T-helper 2 cell treated with Interferon-gamma antibody and Interleukin-4, amounts not matched to agents 5 μg/mL and 100 μg/mL, for 36 hours (primary cell): Measurements from ENCODE around the gene SP9.

Experiments
- DNase-seq: peaks from one replicate; pipeline ENCODE4 v3.0.0; 2021; ENCODE audit warnings: low spot score
- H3K27ac Mint-ChIP-seq: one replicate; pipeline ENCODE4 v1.8.0; 2021; ENCODE audit warnings: mild to moderate bottlenecking, mixed read lengths
- H3K27me3 Mint-ChIP-seq: one replicate; pipeline ENCODE4 v1.8.0; 2021; ENCODE audit warnings: low read depth, mixed read lengths
- H3K36me3 Mint-ChIP-seq: one replicate; pipeline ENCODE4 v1.8.0; 2021; ENCODE audit warnings: low read depth, mixed read lengths
- H3K4me1 Mint-ChIP-seq: one replicate; pipeline ENCODE4 v1.8.0; 2021; ENCODE audit warnings: low read depth, mixed read lengths
- H3K4me3 Mint-ChIP-seq: one replicate; pipeline ENCODE4 v1.8.0; 2022; ENCODE audit warnings: mild to moderate bottlenecking, moderate library complexity, mixed read lengths
- H3K9me3 Mint-ChIP-seq: one replicate; pipeline ENCODE4 v1.8.0; 2021; ENCODE audit warnings: mixed read lengths

Gene SP9

DNA sequence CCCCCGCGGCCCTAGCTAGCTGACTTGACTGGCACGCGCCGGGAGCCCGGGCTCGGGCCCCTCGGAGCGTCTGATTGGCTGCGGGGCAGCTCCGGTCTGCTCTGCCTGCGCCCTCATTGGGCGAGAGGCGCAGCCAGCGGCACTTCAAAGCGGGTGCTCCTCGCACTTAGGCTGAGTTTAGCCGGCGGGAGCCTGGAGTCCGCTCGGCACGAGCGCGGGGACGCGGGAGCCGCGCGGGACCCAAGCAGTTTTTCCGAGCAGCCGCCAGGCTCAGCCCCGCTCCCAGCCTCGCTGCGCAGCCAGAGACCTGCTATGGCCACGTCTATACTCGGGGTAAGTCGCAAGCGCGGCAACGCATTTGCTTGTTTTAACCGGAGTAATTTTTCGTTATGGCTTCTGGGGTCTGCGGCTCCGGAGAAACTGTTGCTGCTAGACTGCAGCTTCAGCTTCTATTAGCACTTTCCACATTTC, at the start of gene SP9:
SP9 (plus strand) TSS at position 174 of the 471 bp plus-strand sequence; CDS start at position 313, 139 bp downstream.
- Mint-ChIP-seq H3K27ac (peak within 1 kb of the TSS; percentile 68), H3K9me3 (no peaks in the 10 kb centered on the region), H3K36me3 (no peaks in the 10 kb centered on the region), H3K27me3 (peaks cover 73% of the 10 kb centered on the region), H3K4me3 (peak within 1 kb of the TSS; percentile 61), H3K4me1 (peaks cover 27% of the 10 kb centered on the region)
- no peak for DNase-seq

DNA sequence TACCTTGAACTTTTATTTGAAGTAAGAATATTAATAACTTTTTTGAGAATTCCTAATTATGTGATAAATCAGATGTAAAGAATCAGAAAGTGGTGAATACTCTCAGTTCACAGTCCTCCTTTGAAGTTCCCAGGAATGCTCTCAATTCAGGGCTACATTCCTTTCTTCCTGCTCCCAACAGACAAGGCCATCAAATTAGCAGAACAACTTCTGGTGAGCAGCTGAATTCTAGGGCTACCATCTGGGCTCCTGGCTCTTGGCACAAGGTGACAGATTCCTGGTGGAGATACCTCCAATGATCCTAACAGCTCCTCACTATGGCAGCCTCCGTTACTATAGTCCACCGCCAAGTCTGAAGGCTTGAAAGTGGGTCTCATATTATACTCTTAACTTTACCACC, 48.6 kb upstream of the SP9 start:
- Mint-ChIP-seq H3K36me3 (no peaks in the 10 kb centered on the region), H3K27ac (no peak overlapping the region), H3K9me3 (peaks cover 8% of the 10 kb centered on the region), H3K4me3 (no peak overlapping the region), H3K4me1 (peaks cover 4% of the 10 kb centered on the region), H3K27me3 (peaks cover 33% of the 10 kb centered on the region)
- no peak for DNase-seq

DNA sequence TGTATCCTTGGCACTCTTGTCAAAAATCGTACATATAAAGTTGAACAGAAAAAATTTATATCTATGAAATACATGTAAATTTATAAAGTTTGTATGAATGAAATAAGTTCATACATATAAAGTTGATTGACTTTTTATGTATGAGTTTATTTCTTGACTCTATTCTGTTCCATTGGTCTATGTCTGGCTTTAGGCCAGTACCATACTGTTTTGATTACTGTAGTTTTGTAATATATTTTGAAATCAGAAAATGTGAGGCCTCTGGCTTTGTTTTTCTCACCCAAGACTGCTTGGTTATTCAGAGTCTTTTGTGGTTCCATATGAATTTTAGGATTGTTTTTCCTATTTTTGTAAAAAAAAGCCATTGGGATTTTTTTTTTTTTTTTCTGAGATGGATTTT, 41.8 kb upstream of the SP9 start:
- H3K4me3 Mint-ChIP-seq: no peak overlapping the region
- H3K36me3 Mint-ChIP-seq: no peaks in the 10 kb centered on the region
- H3K27ac Mint-ChIP-seq: no peak overlapping the region
- H3K9me3 Mint-ChIP-seq: peaks cover 13% of the 10 kb centered on the region
- no peak for DNase-seq
- H3K27me3 Mint-ChIP-seq: peaks cover 24% of the 10 kb centered on the region
- peaks cover 5% of the 10 kb centered on the region for H3K4me1 Mint-ChIP-seq

DNA sequence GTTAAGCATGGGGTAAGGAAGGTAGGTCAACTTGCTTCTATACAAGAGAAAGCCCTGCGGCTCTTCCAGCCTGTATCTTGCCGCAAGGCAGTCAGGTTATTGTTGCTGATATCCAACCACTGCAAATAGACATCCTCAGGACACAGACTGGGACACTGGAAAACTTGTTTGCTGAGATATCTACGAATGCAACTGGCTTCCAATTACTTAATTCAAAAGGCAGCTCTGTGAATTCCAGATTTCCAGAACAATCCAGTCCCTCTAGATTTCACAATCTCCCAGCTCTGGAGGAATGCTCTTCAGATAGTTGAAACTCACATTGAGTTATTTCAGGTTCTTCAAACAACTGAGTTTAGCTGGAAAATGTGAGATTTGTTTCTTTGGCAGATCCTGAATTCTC, 34.6 kb upstream of the SP9 start:
- no peak for DNase-seq
- H3K9me3 Mint-ChIP-seq: no peaks in the 10 kb centered on the region
- peaks cover 21% of the 10 kb centered on the region for H3K27me3 Mint-ChIP-seq
- H3K4me3 Mint-ChIP-seq: no peak overlapping the region
- H3K4me1 Mint-ChIP-seq: no peaks in the 10 kb centered on the region
- no peaks in the 10 kb centered on the region for H3K36me3 Mint-ChIP-seq
- H3K27ac Mint-ChIP-seq: no peak overlapping the region

DNA sequence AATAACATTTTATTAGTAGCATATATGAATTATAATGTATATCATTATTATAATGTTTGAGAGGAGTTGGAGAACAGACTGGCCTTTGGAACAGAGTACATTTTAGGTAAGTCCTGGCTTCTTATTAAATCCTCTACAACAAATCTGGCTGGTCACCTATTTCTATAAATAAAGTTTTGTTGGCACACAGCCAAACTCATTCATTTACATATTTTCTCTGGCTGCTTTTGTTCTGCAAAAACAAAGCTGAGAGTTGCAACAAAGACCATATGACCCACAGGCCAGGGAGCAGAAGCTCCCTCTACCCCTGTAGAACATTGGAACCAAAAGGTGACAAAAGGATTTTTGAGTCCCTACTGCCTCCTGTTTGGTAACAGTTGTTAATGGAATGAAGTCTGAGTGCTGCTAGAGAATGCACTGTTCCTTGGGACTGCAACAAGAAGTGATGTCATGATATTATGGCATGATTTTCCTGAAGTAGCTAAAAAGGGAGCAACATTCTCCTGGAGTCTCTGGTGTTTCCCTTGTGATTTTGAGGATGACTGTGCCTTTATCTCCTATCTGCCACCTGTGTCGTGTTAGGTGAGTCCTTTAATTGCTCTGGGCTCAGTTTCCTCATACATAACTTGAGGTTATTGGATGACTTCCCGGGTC, 22.0 kb upstream of the SP9 start:
- DNase-seq: no peak
- no peaks in the 10 kb centered on the region for H3K4me1 Mint-ChIP-seq
- H3K36me3 Mint-ChIP-seq: no peaks in the 10 kb centered on the region
- H3K4me3 Mint-ChIP-seq: no peak overlapping the region
- peaks cover 43% of the 10 kb centered on the region for H3K27me3 Mint-ChIP-seq
- no peaks in the 10 kb centered on the region for H3K9me3 Mint-ChIP-seq
- no peak overlapping the region for H3K27ac Mint-ChIP-seq

DNA sequence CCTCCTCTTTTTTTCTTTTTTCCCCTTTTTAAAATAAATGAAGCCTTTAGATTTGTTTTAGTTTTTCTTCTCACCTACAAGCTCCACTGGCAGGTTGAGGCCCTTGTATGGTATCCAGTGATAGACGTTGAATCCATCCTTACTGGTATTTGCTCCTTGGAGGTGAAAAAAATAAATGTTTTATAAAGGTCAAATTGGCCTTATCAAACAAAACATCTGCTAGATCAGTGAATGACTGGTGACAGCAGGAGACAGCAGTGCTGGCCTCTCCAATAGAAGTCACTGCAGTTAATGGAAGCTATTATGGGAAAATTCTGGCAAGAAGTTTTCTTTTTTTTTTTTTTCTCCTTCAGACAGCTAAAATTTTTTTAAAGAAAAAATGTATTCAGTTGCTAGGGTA, 12.6 kb upstream of the SP9 start:
- no peak overlapping the region for H3K4me3 Mint-ChIP-seq
- H3K9me3 Mint-ChIP-seq: no peaks in the 10 kb centered on the region
- H3K36me3 Mint-ChIP-seq: peaks cover 3% of the 10 kb centered on the region
- DNase-seq: no peak
- peaks cover 72% of the 10 kb centered on the region for H3K27me3 Mint-ChIP-seq
- peaks cover 4% of the 10 kb centered on the region for H3K4me1 Mint-ChIP-seq
- H3K27ac Mint-ChIP-seq: no peak overlapping the region

DNA sequence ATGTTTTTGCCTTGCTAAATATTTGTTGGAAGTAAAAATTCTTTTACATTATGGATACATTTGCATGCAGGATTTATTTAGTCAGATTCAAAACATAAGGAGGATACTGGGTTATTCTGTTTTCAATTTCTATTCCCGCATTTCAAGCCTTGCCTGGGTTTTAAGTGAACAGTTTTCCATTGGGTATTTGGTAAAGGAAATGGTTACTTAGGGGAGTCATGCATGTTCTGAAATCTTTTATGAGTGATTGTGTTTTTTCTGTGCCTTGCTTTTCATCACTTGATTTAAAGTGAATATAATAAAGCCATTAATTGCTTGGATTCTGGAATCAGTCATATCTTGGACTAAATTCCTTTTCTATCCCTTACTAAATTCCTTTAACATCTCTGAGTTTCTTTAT, 12.0 kb upstream of the SP9 start:
- Mint-ChIP-seq H3K4me1 (peaks cover 10% of the 10 kb centered on the region), H3K4me3 (no peak overlapping the region), H3K27ac (no peak overlapping the region), H3K36me3 (peaks cover 3% of the 10 kb centered on the region), H3K27me3 (peaks cover 78% of the 10 kb centered on the region), H3K9me3 (no peaks in the 10 kb centered on the region)
- no peak for DNase-seq

DNA sequence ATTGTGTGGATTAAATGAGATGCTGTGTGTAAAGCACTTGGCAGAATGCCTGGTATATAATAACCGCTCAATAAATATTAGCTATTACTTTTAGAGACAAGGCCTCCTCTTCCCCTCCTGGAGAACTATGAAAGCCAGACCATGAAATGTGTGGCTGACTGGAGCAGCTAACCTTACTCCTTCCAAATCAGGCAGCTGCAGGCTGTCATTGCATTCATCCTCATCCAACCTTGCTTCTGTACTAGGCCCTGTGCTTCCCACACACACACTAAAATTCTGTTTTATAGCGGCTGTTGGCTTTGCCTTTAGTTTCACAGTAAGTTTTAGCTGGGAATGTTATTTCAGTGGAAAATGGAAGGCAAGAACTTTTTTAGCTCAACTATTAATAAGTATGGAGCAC, 10.2 kb upstream of the SP9 start:
- Mint-ChIP-seq H3K36me3 (peaks cover 5% of the 10 kb centered on the region), H3K27ac (no peak overlapping the region), H3K4me3 (no peak overlapping the region), H3K4me1 (peaks cover 18% of the 10 kb centered on the region), H3K27me3 (peaks cover 85% of the 10 kb centered on the region), H3K9me3 (no peaks in the 10 kb centered on the region)
- no peak for DNase-seq

DNA sequence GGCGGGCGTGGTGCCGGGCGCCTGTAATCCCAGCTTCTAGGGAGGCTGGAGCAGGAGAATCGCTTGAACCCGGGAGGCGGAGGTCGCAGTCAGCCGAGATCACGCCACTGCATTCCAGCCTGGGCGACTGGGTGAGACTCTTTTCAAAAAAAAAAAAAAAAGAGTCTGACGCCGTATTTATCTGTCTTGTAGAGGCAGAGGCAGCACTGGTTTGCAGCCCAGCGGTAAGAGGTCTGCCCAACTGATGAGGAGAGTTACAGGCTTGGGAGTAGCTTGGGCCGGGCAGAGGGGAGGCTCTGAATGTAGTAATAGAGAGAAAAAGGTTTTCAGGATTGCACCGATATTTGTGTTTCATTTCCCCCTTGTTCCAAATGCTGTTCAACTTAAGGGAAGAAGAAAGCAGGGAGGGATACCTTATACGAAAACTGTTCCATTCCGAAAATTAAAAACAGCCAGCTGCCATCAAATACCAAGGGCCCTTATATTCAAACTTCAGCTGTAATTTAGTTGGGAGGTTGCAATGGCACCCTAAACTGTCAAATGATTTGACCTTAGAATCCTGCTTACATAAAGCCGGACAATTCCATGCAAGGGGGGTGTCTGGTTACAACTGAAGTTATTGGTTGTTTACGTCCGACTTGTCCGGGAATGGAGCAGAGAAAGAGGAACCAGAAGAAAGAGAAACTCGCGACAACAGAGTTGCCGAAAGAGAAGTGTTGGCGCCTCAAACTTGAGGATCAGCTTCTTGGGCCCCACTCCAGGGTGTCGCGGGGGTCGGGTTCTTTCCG, 9.2 kb upstream of the SP9 start:
- no peak for DNase-seq
- no peaks in the 10 kb centered on the region for H3K9me3 Mint-ChIP-seq
- peaks cover 88% of the 10 kb centered on the region for H3K27me3 Mint-ChIP-seq
- peaks cover 5% of the 10 kb centered on the region for H3K36me3 Mint-ChIP-seq
- H3K4me3 Mint-ChIP-seq: peak overlapping the region; percentile 82
- H3K4me1 Mint-ChIP-seq: peaks cover 18% of the 10 kb centered on the region
- H3K27ac Mint-ChIP-seq: no peak overlapping the region

DNA sequence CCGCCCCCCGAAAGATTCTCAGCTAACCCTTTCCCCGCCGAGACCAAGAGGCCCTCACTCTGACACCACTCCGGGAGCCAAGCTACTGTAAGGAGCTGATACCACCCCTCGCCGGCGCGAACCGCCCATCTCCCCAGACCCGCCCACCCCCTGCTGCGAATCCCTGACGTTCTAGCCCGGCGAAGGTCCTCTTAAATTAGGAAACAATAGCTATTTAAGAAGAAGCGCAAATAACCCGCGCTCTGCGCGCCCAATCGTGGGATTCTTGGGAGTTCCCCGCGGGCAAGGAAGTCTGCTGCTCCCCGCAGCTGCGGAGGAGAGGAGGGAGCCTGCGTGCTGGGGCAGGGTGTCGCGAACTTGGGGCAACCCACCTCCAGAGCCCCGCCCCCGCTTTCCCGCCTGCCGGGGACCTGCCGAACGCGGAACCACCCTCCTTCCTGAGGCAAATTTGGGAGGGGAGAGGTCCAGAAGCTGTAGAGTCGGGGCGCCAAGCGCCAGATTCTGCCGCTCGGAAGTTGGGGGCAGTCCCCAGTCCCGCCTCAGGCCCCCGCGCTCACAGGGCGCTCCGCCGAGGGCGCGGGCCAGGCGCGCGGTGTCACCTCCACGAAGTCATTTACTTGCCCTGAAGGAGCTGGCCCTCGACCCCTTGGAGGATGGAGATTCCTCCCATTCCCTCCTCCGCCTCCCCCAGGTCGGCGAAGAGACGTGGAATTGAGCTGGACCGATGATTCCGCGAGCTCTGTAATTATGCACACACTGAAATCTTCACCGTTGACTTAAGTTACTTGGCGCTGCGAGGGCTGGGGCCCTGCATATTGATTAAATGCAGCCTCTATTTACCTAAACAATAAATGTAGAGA, 8.4 kb upstream of the SP9 start:
- Mint-ChIP-seq H3K36me3 (peaks cover 5% of the 10 kb centered on the region), H3K9me3 (no peaks in the 10 kb centered on the region), H3K4me1 (peaks cover 18% of the 10 kb centered on the region), H3K4me3 (peak overlapping the region; percentile 82), H3K27me3 (peaks cover 87% of the 10 kb centered on the region), H3K27ac (peak overlapping the region; percentile 39)
- DNase-seq: no peak

DNA sequence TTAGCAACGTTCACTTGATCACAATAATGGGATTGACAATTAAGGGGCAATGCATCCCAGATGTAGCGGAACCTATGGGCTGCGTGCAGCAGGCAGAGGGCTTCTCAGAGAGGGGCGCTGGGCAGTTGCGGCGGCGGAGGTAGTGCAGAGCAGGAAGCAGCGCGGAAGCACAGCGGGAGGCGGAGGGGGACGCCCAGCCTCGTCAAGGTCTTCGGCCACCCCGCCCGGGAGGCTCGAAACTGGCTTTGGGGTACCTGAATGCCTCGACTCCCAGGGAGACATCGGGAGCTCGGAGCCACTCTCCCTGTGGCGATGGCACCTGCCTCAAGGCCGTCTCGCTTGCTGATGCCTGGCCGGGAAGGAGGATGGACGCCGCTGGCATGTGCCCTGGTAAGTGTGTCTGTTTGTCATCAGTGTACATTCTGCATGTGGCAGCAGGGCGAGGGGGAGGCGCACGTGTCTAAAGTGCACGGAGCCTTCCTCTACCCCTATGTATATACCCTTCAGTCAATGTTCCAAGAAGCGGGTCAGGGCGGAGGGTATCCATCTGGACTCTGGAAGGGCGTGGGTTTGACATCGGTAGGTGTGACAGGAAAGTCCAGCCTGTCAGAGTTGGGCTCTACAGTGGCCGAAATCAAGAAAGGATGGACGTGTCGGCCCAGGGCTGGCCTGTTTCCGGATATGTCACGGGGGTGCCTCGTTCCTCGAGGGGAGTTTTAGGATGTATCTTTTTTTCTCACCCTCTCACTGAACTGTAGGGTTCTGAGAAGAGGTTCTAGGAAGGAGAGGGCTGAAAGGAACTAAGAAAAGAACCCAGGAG, 7.5 kb upstream of the SP9 start:
- no peak for DNase-seq
- H3K9me3 Mint-ChIP-seq: no peaks in the 10 kb centered on the region
- H3K4me3 Mint-ChIP-seq: peak overlapping the region; percentile 82
- peak overlapping the region; percentile 39 for H3K27ac Mint-ChIP-seq
- peaks cover 89% of the 10 kb centered on the region for H3K27me3 Mint-ChIP-seq
- H3K36me3 Mint-ChIP-seq: peaks cover 5% of the 10 kb centered on the region
- peaks cover 18% of the 10 kb centered on the region for H3K4me1 Mint-ChIP-seq

DNA sequence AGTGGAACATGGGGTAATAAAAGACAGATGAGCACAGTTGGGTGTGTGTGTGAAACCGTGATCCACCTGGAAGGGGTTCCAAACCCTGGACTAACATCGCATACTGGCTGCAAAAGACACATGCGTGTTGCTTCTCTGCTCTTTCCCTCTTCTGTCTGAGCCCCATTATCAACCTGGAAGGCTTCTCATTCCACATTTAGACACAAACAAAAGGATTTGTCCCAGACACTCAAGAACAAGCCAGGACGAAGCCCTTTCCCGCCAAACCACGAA, 7.0 kb upstream of the SP9 start:
- Mint-ChIP-seq H3K4me1 (peaks cover 23% of the 10 kb centered on the region), H3K4me3 (peak overlapping the region; percentile 82), H3K27ac (no peak overlapping the region), H3K27me3 (peaks cover 90% of the 10 kb centered on the region), H3K9me3 (no peaks in the 10 kb centered on the region), H3K36me3 (peaks cover 5% of the 10 kb centered on the region)
- DNase-seq: no peak

DNA sequence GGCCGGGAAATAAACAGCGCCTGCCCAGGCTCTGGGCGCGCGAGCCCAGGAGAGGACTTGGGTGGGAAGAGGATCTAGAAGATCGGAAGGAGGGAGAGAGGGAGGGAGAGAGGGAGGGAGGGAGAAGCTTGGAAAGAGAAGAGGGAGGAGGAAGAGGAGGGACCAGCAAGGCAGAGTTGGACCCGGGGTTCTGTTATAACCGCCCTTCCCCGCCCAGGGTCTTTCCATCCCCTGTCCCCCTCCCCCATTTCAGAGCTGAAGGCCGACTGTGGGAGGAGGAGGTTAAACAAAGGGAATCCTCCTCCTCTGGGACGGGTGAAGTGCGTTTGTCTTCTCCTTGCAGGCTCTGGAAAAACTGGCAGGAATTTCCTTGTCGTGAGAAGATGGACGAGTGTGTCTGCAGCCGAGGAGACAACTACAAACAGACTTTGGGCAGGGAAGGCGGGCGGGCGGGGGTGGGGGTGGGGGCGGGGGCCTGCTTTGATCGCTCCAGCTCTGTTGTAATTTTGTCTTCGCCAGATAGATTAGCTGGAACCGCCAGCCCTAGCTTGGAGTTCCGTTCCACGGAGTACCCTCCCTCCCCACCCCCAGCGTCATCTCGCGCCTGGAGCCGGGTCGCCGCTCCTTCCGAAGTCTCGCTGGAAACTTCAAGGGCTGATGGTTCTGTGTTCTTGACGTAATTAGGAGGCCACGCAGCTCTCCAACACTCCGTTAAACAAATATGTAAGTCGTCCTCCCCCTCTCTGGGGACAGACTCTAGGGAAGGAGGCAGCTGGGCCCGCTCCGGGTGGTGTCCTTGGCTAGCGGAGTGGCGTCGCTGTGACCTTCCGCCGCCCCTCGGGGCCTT, 6.4 kb upstream of the SP9 start:
- Mint-ChIP-seq H3K36me3 (peaks cover 5% of the 10 kb centered on the region), H3K4me3 (peak overlapping the region; percentile 82), H3K4me1 (peaks cover 26% of the 10 kb centered on the region), H3K27me3 (peaks cover 91% of the 10 kb centered on the region), H3K27ac (no peak overlapping the region), H3K9me3 (no peaks in the 10 kb centered on the region)
- DNase-seq: no peak
